A673 (cell line): ENCODE measurements around the gene COX6B2.

Source experiments
- CTCF ChIP-seq: fragments of 300-800, 200-600 bp; sonication (generic); conservative IDR thresholded peaks from 2 replicates; pipeline ENCODE4 v1.5.1; 2017; ENCODE audit warnings: low read depth, mild to moderate bottlenecking, antibody characterized with exemption, low read length, moderate library complexity, mixed read lengths
- EZH2 ChIP-seq: fragments of 200-600 bp; sonication (generic); IDR thresholded peaks from 2 replicates; pipeline ENCODE4 v1.6.1; 2017; ENCODE audit warnings: borderline replicate concordance, low read depth, mild to moderate bottlenecking, mixed read lengths, antibody characterized with exemption, low read length; ENCODE audit not compliant: poor library complexity, severe bottlenecking

- TF ChIP-seq CTCF = no peak
- no peak for TF ChIP-seq EZH2
Measured at GRCh38 chr19:55400281-55401087, 46.0 kb upstream of the COX6B2 start.
